Occipital lobe (tissue), 2 donors: ENCODE measurements around the gene CXorf49. TPM values are rescaled to one million over a fixed set of nuclear protein-coding genes. Genes with fewer than 3 reads are reported as not detected.
"Not testable (repeated sequence)": the region's sequence is repeated elsewhere in the genome, so short reads cannot be mapped to it uniquely, and the experiment has no call there.

Experiments used
- DNase-seq: peaks from one replicate; lab custom pipeline; 2025; lab: John Stamatoyannopoulos, UW
- total RNA-seq: library from RNA; depleted of rRNA; stranded (reverse); fragments of >200 nt; gene quantifications from one replicate; pipeline ENCODE4 v1.2.3, GENCODE V29; 2014

Gene CXorf49
- total RNA-seq = not detected

GRCh38 chrX:71718185-71718584 is at the start of gene CXorf49:
Gene CXorf49 (minus strand): TSS chrX:71718285. CDS start chrX:71718151, 134 bp downstream.
- not testable (repeated sequence) for DNase-seq

DNA sequence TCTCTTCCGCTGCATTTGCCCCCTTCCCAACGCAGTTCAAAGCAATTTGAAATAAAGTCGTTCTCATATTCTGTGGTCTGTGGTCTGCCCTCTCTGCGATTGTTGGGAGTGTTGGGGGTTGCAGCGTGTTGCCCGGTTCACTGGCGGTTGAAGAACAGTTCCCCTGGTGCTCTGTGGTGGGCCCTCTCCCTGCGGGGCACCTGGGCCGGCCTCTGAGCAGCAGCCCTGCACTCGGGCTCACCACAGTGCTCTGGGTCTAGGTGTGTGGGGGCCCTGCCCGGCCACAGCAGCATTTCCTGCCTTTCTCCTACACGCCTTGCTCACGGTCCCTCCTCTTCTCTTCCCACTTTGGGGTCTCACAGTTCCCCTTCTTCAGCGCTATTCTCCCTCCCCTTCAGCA is 49.0 kb upstream of the CXorf49 start:
- DNase-seq = not testable (repeated sequence)

DNA sequence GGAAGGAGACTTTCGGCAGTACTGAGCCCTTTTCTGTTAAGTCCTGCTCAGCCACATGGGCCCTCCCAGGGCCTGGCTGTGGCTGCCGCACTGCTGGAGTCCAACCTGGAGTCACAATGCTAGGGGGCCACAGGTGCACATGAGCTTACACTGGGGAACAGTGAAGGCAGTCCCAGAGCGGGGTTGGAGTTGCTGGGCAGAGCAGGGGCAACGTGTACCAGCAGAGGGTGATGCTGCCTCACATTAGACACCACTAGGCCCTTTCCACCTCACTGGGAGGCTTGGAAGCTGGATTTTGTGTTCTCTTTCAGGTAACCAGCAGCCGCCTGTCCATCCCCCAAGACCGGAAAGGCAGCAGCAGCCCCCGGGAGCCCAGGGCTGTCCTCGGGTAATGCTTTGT is 47.5 kb upstream of the CXorf49 start:
- not testable (repeated sequence) for DNase-seq

- not testable (repeated sequence) for DNase-seq
Observed at GRCh38 chrX:71764832-71765231, 46.7 kb upstream of the CXorf49 start.

DNA sequence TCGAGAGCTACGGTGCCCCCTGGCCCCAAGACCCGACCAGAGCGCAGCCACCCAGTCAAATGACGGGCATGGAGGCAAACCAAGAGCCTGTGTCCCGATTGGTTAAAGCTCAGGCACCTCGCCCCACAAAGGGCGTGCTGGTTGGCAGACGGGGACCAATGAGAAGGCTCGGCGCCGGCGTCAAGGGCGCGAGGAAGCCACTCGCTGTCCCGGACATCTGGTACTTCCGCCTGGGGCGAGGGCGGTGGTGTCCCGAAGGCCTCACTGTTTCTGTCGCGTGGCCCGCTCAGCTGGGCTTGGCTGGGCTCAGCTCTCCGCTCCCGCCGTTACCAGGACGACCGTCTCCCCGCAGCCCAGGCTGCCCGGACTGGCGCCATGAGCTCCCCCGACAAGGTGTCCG is 45.0 kb upstream of the CXorf49 start, which contains the start of gene CXorf49B:
Gene CXorf49B, plus strand, starts transcription at position 301 of the 400 bp plus-strand sequence. Its CDS starts 75 bp downstream, at position 376.
- DNase-seq = not testable (repeated sequence)

DNA sequence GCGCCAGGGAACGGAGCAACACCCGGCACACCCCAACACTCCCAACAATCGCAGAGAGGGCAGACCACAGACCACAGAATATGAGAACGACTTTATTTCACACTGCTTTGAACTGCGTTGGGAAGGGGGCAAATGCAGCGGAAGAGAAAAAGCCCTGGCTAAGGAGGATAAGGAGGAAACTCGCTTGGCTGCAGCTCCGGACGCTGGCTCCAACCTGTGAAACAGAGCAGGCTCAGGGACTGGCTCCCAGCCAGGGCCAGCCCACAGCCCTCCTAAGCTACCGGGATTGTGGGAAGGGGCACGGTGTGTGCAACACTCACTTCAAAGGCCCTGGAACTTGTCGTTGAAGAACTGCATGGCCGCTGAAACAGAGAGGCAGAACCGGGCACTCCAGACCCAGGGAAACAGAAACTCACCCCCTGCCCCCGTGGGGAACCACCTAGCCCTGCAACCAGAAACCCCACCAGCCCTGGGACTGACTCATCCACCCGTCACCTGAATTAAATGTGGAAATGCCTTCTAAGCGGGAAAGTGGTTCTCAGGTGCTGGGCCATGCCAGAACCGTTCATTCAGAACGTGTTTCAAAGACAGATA is 42.7 kb upstream of the CXorf49 start:
- DNase-seq = not testable (repeated sequence)

DNA sequence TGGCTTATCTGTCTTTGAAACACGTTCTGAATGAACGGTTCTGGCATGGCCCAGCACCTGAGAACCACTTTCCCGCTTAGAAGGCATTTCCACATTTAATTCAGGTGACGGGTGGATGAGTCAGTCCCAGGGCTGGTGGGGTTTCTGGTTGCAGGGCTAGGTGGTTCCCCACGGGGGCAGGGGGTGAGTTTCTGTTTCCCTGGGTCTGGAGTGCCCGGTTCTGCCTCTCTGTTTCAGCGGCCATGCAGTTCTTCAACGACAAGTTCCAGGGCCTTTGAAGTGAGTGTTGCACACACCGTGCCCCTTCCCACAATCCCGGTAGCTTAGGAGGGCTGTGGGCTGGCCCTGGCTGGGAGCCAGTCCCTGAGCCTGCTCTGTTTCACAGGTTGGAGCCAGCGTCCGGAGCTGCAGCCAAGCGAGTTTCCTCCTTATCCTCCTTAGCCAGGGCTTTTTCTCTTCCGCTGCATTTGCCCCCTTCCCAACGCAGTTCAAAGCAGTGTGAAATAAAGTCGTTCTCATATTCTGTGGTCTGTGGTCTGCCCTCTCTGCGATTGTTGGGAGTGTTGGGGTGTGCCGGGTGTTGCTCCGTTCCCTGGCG is 2.3 kb upstream of the CXorf49 start:
- DNase-seq = not testable (repeated sequence)

DNA sequence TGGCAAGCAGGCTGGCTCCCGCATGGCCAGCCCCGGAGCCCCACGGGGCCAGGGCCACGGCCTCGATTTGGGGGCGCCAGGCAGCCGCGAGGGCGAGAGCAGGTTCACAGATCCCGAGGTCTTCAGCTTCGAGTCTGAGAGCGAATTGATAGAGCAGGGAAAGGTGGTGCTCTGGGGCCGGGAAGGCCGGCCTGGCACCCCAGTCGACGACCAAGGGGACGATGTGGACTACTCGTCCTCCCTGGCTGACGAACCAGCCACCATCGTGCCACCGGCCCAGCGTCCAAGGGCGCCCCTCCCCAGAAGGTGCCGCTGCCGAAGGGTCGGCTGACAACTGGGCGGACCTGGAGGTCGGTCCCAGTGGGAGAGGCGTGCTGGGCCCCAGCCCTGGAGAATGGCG is 1.1 kb upstream of the CXorf49 start:
- not testable (repeated sequence) for DNase-seq

DNA sequence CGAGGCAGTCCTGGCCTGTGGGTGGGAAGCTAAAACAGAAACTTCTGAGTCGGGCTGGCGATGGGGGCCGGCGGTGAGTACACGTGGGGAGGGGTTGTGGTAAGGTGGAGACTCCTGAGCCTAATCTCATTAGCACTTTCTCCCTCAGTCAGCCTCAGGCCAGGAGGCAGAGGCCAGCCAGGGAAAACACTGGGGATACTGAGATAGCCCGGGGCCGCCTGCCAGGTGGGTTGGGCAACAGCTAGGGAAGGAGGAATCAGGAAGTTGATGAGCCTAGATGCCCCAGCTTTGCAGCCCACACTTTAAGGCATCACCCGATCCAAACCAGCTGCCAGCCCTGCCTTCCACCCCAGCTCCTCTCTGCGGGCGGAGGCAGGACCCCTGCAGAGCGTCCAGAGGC is 1.8 kb downstream of the CXorf49 start:
- not testable (repeated sequence) for DNase-seq

DNA sequence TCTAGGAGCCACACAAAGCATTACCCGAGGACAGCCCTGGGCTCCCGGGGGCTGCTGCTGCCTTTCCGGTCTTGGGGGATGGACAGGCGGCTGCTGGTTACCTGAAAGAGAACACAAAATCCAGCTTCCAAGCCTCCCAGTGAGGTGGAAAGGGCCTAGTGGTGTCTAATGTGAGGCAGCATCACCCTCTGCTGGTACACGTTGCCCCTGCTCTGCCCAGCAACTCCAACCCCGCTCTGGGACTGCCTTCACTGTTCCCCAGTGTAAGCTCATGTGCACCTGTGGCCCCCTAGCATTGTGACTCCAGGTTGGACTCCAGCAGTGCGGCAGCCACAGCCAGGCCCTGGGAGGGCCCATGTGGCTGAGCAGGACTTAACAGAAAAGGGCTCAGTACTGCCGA is 2.5 kb downstream of the CXorf49 start:
- DNase-seq = not testable (repeated sequence)

GRCh38 chrX:71714064-71714463 is 4.0 kb downstream of the CXorf49 start:
- DNase-seq = not testable (repeated sequence)

DNA sequence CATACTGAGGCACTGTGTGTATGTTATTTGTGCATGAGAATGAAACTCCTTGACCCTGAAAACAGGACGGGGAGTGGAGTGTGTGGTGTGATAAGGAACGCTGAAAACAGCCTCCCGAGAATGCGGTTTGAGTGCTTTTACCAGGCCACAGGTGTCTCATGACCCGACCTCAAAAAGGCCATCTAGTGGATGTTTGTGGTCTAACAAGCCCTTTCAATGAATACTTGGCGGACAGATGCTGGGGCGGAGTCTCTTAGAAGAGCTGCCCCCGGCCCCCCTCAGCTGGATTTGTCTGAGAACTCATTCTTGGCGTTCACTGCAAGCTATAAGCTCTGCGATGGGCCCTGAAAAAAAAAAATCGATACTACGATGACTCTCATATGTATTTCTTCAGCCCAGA is 15.2 kb downstream of the CXorf49 start:
- DNase-seq = not testable (repeated sequence)

DNA sequence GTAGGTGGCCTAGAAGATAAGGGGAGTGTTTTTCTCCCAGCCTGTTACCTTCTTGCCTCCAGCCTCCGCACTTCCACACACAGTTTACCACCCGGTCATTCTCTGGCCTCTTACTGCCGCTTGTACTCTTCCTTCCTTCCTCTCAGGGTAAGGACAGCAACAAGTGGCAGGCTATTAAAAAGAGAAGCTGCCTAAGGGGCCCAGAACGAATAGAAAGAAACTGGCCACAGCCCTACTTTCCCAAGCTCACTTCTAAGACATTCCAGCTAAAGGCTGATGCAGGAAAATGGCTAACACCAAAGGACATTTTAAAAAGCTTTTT is 19.1 kb downstream of the CXorf49 start:
- not testable (repeated sequence) for DNase-seq

GRCh38 chrX:71698299-71699022 is 19.6 kb downstream of the CXorf49 start:
- not testable (repeated sequence) for DNase-seq

GRCh38 chrX:71697466-71698298 is 20.4 kb downstream of the CXorf49 start:
- not testable (repeated sequence) for DNase-seq

DNA sequence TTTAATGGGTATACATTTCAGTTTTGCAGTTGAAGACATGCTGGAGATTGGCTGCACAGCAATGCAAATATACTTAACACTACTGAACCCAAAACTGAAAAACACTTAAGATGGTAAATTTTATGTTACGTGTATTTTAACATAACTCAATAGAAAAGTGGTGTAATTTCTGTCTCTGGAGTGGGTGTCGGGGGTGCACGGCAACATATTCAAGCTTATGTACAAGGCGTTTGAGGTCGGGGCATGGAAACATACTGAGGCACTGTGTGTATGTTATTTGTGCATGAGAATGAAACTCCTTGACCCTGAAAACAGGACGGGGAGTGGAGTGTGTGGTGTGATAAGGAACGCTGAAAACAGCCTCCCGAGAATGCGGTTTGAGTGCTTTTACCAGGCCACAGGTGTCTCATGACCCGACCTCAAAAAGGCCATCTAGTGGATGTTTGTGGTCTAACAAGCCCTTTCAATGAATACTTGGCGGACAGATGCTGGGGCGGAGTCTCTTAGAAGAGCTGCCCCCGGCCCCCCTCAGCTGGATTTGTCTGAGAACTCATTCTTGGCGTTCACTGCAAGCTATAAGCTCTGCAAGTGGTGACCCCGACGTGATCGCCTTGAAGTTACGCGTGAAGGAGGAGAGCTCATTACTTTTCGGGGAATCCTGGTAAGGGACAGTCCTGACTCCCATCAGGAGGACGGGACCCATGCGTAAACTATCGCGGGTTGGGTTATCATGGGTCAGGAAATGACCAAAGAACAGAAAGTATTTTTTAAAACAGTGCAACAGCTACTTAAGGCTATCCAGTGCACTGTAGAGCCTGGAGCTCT is 21.2 kb downstream of the CXorf49 start:
- DNase-seq = not testable (repeated sequence)

GRCh38 chrX:71679575-71680207 is 38.4 kb downstream of the CXorf49 start:
- no peak for DNase-seq

- not testable (repeated sequence) for DNase-seq
Observed at GRCh38 chrX:71677195-71677594, 40.9 kb downstream of the CXorf49 start.

DNA sequence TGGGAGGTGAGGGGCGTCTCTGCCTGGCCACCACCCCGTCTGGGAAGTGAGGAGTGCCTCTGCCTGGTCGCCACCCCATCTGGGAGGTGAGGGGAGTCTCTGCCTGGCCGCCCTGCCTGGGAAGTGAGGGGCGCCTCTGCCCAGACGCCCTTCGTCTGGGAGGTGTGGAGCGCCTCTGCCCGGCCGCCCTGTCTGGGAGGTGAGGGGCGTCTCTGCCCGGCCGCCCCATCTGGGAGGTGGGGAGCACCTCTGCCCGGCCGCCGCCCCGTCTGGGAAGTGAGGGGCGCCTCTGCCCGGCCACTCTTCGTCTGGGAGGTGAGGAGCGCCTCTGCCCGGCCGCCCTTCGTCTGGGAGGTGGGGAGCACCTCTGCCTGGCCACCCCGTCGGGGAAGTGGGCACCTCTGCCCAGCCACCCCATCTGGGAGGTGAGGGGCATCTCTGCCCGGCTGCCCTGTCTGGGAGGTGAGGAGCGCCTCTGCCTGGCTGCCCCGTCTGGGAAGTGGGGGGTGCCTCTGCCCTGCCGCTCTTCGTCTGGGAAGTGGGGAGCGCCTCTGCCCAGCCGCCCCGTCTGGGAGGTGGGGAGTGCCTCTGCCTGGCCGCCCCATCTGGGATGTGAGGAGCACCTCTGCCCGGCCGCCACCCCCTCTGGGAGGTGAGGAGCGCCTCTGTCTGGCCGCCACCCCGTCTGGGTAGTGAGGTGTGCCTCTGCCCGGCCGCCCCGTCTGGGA is 41.9 kb downstream of the CXorf49 start:
- not testable (repeated sequence) for DNase-seq

DNA sequence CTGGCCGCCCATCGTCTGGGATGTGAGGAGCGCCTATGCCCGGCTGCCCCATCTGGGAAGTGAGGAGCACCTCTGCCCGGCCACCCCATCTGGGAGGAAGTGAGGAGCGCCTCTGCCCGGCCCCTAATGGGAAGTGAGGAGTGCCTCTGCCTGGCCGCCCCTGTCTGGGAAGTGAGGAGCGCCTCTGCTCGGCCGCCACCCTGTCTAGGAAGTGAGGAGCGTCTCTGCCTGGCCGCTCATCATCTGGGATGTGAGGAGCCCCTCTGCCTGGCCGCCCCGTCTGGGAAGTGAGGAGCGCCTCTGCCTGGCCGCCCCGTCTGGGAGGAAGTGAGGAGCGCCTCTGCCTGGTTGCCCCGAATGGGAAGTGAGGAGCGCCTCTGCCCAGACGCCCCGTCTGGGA is 42.4 kb downstream of the CXorf49 start:
- DNase-seq = not testable (repeated sequence)
